Measurements from ENCODE around the gene HOXB7.

Gene HOXB7

DNA sequence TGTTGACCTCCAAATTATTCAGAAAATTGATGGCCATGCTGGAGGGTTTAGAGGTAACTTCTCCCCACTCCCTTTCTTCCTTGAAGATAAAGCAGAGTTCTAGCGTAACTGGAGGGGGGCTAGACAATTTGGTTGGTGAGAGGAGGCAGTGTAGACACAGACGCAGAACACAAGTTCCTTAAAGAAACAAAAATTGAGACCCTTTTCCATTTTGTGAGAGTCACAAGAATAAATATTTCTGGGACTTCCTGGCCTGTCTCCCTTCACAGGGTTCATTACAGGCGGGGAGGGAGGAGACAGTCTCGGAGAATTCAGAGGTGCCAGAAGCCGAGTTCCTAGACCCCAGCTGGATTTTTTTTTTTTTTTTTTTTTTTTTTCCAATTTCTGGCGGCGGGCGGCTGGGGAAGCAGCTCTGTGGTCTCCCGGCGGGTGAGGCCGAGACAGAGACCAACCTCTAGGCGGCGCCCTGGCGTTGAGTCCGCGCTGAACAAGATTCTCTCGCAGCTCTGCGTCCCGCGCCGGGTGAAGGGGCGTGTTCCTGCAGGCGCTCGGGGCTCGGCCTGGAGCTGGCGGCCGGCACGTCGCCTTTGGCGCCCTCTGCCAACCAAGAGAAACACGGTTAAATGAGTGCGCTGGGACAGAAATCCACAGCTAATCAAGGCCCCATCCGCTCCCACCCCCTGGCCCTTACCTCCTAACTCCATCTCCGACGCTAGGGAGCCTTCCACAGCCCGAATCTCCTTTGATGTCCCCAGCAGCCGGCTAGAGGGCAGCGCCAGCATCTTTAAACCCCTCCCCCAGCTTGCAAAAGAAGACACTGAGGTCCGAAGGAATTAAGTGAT lies 25.6 kb upstream of the HOXB7 start:
- DNase-seq: peak; percentile 27

DNA sequence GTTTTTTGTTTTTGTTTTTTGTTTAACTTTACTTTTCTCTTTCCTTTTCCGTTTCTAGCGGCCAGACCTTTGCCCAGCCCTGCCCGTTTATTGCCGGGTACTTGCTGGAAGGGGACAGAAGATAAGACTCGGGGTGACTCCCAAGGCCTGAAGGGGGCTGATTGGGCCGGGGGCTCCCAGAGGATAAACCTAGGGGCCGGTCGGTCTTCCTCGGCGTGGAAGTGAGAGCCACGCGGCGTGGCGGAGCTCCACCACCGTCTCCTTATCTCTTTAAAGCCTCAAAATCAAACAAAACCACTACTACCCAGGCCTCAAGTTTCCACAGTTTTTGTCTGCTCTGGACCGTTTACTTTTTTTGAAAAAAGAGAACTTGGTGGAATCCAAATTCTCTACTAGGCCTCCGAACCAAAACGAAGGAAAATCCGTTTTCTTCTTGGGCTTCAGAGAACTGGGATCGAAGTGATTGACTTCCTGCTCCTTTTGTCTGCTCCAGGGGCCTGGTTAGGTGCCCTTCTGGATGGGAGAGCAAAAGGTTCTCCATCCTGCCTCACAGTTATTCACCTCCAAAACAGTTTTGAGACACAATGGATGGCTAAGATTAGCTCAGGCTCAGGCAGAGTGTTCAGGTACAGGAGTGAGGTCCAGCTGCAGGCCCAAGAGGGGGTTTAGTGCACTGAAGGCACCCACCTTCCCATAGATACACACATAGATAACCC lies 23.8 kb upstream of the HOXB7 start:
- no peak for DNase-seq

GRCh38 chr17:48633266-48633677 lies 22.5 kb upstream of the HOXB7 start:
- no peak for DNase-seq

GRCh38 chr17:48632579-48633265 lies 21.9 kb upstream of the HOXB7 start:
- no peak for DNase-seq

DNA sequence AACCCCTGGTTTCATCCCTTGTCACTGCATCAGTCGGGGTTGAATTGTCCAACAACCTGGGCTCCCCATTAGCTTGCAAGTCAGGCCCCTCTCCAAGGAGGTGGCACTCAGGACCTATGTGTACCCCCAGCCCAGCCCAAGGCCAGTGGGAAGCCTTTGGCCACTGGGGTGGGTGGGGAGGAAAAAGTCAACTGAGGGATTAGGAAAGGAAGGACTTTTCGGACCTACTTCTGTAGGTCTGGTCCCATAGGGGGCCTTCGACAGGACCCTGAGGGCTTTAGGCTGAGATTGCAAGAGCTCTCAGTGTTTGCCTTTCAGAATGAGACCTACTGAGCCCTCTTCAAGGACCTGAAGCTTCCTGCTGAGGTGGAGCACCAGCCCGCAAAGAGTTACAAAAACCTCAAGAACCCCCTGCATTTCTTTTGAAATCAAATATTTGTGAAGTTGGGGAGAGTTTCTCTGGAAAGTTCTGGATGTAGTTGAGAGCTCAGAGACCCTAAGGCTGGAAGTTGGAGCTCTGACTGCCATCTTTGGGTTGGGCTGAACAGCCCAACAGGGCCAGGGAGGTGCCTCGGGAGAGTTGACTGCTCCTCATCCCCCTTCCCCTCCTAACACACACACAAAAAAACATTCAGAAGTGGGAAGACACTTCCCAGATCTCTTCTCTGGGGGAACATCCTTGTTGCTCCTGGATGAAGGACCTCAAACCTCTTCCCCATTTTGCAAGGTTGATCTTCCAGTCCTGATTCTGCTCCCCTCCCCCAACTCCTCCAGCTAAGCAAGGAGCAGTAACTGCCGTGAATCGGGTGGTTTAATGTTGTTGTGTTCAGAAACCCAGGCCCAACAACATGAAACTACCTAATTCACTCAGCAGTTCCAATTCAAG lies 21.1 kb upstream of the HOXB7 start:
- DNase-seq: no peak

DNA sequence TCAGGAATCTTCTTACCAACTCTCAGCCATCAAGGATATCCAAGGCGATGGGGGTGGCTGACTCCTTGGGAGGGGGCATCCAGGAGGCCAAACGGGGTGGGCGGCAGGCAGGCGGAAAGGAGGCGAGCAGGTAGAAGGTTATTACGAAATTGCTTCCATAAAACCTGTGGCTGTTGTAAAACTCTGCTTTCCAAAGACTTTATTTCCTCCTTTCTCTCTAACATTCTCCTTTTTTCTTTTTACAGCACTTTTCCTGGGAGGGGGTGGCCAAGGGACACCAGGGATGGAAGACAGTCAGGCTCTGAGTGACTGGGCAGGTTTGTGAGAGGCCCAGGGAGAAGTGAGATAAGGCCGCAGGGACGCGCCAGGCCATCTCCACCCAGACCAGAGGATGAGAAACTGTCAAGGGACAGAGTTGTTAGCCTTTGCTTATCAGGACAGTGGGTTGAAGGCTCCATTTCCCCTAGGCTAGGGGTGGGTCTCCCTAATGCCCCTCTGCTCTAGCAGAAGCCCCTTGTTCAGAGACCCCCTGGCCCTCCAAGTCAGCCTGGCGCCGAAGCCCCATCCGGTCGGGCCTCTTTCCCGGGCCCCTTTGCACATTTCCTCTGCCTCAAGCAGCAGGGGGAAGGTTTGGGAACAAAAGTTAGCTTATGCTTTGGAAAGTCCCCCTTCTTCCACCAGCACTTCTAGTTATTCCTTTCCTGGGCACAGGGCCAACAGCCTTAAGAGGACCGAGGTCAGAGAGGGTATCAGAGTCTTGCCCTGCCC lies 20.3 kb upstream of the HOXB7 start:
- no peak for DNase-seq

- DNase-seq: no peak
These were observed 19.4 kb upstream of the HOXB7 start for GRCh38 chr17:48630009-48630924.

GRCh38 chr17:48629411-48629759 lies 18.6 kb upstream of the HOXB7 start:
- no peak for DNase-seq

GRCh38 chr17:48628649-48629410 lies 18.0 kb upstream of the HOXB7 start:
- DNase-seq: no peak

DNA sequence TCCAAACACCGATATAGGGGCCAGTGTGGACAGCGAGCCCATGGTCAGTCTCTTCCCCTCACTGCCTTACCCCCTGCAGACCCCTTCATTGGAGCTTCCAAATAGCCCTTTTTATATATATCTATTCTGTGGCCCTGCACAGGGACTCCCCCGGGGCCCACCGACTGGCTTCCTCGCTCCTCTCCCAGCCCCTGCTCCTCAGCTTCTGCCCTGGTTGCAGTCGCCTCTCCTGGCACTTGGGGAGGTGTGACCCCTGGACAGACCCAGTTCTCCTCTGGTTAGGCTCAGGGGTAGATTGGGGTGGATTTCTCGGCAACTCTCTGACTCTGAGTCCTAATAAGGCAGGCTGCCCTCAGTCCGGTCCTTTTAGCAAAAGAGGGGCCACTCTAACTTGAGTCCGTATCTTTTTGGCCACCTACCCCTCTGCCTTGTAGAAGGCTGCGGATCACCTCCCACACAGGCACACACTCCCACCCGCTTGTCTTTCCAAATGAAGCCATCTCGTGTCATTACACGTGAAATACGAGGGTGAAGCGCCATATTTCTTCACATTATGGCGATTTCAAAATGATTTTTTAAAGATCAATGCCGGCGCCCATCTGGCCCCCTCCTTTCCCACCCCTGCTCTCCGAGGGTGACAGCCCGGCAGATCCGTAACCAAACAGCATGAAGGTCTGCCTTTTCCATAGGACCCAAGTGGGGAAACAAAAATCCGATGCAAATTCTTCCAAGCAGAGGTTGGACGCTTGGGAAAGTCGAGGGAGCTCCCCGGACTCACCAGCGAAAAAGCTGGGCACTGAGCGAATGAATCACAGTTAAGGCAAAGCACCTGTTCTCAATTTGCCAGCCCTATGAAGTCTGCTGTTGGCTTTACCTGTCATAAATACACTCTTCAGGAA lies 17.1 kb upstream of the HOXB7 start:
- DNase-seq: no peak

- DNase-seq: no peak
These were observed 16.3 kb upstream of the HOXB7 start for GRCh38 chr17:48627118-48627597.

GRCh38 chr17:48626245-48627117 lies 15.7 kb upstream of the HOXB7 start, which contains the start of gene HOXB9:
TSS of gene HOXB9 (minus strand) at chr17:48626358. CDS start at chr17:48626269, 89 bp downstream.
- no peak for DNase-seq

GRCh38 chr17:48625495-48626244 lies 14.9 kb upstream of the HOXB7 start:
- no peak for DNase-seq

DNA sequence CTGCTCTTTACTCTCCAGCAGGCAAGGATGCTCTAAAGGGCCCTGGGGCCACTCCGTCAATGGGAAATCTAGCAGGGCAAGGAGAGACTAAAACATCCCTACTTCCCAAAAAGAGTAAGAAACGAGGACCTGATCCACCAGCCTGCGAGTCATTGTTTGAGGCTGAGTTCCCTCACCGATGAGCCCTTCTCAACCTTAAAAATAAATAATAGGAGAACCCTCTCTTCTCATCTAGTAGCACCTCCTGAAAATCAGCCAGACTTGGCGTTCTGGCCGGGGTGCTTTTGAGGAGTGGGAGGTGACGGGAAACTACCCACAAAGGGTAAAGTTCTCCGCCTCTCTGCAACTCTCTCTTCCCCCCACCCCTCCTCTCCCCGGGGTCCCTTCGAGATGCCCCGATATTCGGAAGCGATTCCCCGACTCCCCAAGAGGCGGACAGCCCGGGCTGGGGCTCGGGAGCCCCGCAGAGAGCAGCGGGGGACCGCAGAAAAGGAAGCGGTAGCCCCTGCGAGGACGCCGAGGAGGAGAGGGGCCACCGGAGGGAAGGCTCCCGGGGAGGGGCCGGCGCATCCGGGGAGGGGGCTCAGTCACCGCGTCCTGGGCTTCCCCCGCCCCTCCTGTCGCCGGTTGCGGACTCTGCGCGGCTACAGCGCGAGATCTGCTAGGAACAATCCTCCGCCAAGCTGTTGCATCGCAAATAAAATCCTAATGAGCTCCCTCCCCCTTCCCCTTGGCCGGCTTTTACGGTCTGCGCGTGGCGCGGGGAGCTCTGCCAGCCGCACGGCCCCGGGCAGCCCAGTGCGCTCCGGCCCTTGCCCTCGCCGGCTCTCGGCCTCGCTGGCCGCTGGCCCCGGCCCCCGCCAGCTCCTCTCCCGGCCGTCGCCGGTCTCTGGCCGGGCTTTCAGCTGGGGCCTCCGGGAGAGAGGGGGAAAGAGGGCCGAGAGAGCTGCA lies 14.0 kb upstream of the HOXB7 start:
- no peak for DNase-seq

DNA sequence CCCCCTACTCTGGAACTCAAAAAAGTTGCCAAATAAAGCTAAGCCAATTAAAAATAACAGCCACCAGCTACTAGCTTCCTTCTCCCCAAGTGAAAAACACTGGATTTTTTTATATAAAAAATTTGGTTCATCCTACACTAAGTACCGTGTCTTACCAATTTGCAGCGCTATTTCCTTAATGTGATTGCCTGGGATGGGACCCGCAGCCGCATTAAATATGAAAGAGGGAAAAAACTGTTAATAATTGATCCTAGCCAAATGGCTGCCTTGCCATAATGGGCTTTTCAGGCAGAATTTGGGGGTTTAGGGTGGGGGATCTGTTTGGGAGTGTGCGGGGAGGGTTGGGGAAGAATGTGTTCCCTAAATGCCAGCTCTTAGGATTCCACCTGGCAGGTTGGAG lies 13.3 kb upstream of the HOXB7 start:
- no peak for DNase-seq

GRCh38 chr17:48623583-48623982 lies 12.8 kb upstream of the HOXB7 start:
- DNase-seq: no peak

All from NCI-H2107 (cell line).